GM18498 (cell line): ENCODE data around the gene PDP2.

Experiments used
- ATAC-seq: cut with Tn5 transposase; IDR thresholded peaks from one replicate; pipeline ENCODE4 v1.9.1; 2021; ENCODE audit warnings: mild to moderate bottlenecking, moderate library complexity; ENCODE audit not compliant: unreplicated experiment

The PDP2 gene

GRCh38 chr16:66919569-66920298 is 39.4 kb downstream of the PDP2 start:
- no peak for ATAC-seq

- ATAC-seq: no peak
Observed at GRCh38 chr16:66920299-66920590, 39.9 kb downstream of the PDP2 start.

- ATAC-seq: no peak
Observed at GRCh38 chr16:66920924-66921680, 40.8 kb downstream of the PDP2 start.

GRCh38 chr16:66921729-66922450 is 41.6 kb downstream of the PDP2 start:
- ATAC-seq: no peak

- no peak for ATAC-seq
Observed at GRCh38 chr16:66923247-66923731, 43.0 kb downstream of the PDP2 start.

- ATAC-seq: no peak
Observed at GRCh38 chr16:66923866-66924265, 43.6 kb downstream of the PDP2 start.

- ATAC-seq: peak; percentile 49
Observed at GRCh38 chr16:66924527-66925321, 44.4 kb downstream of the PDP2 start.

GRCh38 chr16:66925322-66925840 is 45.1 kb downstream of the PDP2 start, which contains the start of gene RRAD:
Gene RRAD, minus strand, starts transcription at chr16:66925535. Its CDS starts 356 bp downstream, at chr16:66925179.
- peak; percentile 16 for ATAC-seq

- ATAC-seq: no peak
Observed at GRCh38 chr16:66926171-66926947, 46.0 kb downstream of the PDP2 start.

- ATAC-seq: no peak
Observed at GRCh38 chr16:66926961-66927436, 46.7 kb downstream of the PDP2 start.

GRCh38 chr16:66927918-66928649 is 47.8 kb downstream of the PDP2 start:
- no peak for ATAC-seq

GRCh38 chr16:66928702-66929388 is 48.5 kb downstream of the PDP2 start:
- ATAC-seq: no peak

GRCh38 chr16:66930189-66930588 is 49.9 kb downstream of the PDP2 start:
- no peak for ATAC-seq

GRCh38 chr16:66931665-66932064 is 51.4 kb downstream of the PDP2 start:
- ATAC-seq: no peak

- no peak for ATAC-seq
Observed at GRCh38 chr16:66932076-66932475, 51.8 kb downstream of the PDP2 start.

- ATAC-seq: peak; percentile 16
Observed at GRCh38 chr16:66933776-66934137, 53.4 kb downstream of the PDP2 start.

- ATAC-seq: peak; percentile 80
Observed at GRCh38 chr16:66934138-66934838, 54.0 kb downstream of the PDP2 start, which contains the start of gene CIAO2B. Gene CIAO2B, minus strand, starts transcription at chr16:66934402. Its CDS starts 38 bp downstream, at chr16:66934364.

GRCh38 chr16:66934839-66935313 is 54.6 kb downstream of the PDP2 start:
- ATAC-seq: peak; percentile 21
